ENCODE results near the gene SLC25A39.
"Not testable (repeated sequence)": the region's sequence is repeated elsewhere in the genome, so short reads cannot be mapped to it uniquely, and the experiment has no call there.

SLC25A39 gene

DNA sequence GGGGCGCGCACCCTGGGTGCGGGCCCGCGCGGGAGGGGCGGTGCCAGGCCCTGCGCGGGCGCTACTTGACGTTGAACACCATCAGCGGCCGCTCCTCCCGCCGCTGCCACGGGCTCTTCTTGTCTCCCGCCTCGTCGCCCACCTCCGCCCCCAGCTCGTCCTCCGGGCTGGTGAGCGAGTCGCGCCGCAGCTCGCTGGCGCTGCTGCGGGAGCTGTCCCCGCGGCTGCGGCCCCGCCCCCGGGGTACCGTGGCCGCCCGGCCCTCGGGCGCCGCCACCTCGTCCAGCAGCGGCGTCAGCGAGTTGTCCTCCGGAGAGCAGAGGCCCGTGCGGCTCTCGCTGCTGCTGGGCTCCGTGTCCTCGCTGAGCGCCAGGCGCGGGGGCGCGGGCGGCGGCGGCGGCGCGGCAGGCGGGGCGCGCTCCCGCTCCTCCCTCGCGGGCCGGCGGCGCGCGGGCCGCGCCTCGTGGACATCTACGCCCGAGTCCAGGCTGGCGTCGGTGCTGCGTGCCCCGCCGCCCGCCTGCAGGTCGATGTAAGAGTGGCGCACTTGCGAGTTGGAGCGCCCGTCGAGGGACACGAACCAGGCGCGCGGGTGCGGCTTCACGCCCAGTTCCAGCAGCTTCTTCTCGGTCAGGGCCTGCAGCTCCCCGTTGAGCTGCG lies 29.2 kb upstream of the SLC25A39 start:
- peak; percentile 41 to 78 (median 56) for DNase-seq

DNA sequence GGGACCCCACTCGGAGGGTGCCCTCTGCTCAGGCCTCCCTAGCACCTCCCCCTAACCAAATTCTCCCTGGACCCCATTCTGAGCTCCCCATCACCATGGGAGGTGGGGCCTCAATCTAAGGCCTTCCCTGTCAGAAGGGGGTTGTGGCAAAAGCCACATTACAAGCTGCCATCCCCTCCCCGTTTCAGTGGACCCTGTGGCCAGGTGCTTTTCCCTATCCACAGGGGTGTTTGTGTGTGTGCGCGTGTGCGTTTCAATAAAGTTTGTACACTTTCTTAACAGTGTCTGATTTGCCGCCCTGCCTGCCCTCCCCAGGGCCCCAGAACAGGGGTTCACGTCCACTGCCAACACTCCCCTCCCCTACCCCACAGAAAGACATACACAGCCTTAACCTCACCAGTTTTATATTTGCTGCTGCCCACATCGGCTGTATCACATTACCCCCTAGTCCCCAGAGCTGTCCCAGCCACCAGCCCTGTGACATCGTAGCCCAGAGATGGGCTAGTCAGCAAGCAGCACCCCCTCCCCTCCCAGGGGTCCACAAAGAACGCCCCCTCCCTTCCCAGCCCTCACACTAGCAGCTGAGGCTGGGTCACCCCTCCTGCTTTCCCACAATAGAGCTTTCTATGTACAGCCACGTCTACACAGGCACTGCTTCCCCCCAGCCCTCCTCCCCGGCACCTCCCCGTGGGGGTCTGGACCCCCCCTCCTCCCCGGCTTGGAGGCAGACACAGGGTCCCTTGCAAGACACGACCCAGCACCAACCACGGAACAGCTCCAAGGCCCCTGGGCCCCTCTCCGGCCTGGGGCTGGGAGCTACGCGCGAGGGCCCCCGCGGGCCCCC lies 28.4 kb upstream of the SLC25A39 start:
- no peak for DNase-seq

DNA sequence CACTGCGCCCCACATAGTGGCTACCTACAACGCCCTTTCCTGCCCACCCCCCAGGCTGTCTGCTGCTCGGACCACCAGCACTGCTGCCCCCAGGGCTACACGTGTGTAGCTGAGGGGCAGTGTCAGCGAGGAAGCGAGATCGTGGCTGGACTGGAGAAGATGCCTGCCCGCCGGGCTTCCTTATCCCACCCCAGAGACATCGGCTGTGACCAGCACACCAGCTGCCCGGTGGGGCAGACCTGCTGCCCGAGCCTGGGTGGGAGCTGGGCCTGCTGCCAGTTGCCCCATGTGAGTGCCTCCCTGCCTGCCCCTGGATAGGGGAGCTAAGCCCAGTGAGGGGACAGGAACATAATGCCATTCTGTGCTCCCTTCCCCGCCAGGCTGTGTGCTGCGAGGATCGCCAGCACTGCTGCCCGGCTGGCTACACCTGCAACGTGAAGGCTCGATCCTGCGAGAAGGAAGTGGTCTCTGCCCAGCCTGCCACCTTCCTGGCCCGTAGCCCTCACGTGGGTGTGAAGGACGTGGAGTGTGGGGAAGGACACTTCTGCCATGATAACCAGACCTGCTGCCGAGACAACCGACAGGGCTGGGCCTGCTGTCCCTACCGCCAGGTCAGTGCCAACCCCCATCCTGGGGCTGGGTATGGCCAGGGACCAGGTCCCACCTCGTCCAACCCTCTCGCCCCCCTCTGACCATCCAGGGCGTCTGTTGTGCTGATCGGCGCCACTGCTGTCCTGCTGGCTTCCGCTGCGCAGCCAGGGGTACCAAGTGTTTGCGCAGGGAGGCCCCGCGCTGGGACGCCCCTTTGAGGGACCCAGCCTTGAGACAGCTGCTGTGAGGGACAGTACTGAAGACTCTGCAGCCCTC lies 27.6 kb upstream of the SLC25A39 start:
- no peak for DNase-seq

DNA sequence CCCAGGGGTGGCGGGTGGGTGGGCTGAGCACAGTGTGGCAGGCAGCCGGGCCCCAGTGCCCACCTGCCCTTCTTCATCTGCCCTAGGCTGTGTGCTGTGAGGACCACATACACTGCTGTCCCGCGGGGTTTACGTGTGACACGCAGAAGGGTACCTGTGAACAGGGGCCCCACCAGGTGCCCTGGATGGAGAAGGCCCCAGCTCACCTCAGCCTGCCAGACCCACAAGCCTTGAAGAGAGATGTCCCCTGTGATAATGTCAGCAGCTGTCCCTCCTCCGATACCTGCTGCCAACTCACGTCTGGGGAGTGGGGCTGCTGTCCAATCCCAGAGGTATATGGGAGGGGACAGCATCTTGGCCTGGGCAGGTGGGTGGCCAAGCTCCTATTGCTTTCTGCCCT lies 26.8 kb upstream of the SLC25A39 start:
- DNase-seq, result no peak

DNA sequence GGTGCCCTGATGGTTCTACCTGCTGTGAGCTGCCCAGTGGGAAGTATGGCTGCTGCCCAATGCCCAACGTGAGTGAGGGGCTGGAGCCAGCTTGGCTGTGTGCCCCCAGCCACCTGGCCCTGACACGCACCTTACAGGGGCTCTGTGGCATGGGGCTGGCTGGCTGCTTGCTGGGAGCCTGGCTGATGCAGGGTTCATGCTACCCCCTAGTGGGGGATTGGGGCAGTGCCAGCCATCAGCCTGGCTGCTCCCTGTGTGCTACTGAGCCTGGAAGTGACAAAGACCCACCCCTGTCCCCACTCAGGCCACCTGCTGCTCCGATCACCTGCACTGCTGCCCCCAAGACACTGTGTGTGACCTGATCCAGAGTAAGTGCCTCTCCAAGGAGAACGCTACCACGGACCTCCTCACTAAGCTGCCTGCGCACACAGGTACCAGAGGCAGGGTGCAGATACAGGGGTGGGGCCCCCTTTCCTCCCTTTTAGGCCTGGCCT lies 26.2 kb upstream of the SLC25A39 start:
- peak; percentile 66 to 82 (median 69) for DNase-seq

DNA sequence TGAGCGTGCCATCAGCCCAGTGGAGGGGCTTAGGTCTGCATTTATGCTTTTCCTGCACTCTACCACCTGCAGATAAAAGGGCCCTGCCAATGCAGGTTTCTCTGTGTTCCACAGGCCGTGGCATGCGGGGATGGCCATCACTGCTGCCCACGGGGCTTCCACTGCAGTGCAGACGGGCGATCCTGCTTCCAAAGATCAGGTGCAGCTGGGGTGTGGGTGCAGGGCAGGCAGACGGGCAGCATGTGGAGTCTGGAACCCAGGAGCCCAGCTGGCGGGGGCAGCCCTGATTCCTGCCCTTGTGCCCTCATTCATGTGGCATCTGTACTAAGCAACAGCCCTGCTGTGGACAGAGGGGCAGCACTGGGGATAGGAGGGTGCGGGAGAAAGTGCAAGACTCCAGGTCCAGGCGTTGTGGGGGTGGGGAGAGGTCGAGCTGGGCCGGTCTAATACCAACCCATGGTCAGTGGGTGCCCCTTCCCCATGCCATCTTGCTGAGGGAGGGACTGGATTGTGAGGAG lies 25.0 kb upstream of the SLC25A39 start:
- no peak for DNase-seq

DNA sequence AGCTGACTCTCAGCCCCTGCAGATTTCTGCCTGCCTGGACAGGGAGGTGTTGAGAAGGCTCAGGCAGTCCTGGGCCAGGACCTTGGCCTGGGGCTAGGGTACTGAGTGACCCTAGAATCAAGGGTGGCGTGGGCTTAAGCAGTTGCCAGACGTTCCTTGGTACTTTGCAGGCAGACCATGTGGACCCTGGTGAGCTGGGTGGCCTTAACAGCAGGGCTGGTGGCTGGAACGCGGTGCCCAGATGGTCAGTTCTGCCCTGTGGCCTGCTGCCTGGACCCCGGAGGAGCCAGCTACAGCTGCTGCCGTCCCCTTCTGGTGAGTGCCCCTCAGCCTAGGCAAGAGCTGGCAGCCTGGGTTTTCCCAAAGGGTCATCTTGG lies 24.4 kb upstream of the SLC25A39 start:
- no peak for DNase-seq

DNA sequence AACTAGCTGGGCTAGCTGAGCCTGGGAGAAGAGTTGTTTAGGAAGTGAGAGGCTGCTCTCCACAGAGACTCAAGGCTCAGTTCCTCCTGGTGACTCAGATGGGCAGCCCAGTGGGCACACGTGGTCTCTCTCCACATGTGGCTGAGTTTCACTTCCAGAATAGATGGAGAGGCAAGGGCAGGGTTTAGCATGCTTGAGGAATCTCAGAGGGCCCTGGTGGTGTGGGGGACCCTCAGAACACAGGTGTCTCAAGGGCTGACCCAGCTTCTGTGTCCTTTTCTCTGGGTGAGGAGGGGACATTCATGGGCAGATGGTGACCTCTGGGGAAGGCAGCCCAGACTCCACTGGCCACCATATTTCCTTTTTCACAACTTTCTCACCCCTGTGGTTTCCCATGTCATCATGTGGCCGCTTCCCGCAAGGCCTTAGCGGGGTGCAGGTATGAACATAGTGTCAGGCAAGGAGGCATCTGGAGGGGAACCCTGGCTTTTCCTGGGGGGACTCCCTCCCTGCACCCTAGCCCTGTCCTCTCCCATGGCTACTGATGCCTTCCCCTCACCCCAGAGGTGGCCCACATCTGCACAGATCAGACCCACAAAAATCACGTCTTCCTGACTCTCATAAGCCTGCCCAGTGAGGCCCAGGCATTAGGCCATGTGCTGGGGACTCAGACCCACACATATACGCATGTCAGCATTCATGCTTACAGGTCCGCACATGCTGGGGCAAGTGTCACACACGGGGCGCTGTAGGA lies 23.8 kb upstream of the SLC25A39 start:
- DNase-seq, result peak; percentile 93 to 97 (median 96)

DNA sequence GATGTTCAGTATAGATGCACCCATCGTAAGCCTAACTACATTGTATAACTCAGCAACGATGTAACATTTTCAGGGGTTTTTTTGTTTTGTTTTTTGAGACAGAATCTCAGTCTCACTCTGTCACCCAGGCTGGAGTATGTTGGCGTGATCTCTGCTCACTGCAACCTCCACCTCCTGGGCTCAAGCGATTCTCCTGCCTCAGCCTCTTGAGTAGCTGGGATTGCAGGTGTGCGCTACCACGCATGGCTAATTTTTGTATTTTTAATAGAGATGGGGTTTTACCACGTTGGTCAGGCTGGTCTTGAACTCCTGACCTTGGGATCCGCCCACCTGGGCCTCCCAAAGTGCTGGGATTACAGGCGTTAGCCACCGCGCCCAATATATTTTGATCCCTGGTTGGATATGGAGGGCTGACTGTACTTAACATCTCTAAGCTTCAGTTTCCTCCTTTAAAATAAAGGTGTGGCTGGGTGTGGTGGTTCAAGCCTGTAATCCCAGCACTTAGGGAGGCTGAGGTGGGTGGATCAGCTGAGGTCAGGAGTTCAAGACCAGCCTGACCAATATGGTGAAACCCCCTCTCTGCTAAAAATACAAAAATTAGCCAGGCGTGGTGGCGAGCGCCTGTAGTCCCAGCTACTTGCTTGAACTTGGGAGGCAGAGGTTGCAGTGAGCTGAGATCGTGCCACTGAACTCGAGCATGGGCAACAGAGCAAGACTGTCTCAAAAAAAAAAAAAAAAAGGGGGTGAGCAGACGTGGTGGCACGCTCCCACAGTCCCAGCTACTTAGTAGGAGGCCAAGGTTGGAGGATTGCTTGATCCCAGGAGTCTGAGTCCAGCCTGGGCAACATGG lies 22.8 kb upstream of the SLC25A39 start:
- DNase-seq, result not testable (repeated sequence)

DNA sequence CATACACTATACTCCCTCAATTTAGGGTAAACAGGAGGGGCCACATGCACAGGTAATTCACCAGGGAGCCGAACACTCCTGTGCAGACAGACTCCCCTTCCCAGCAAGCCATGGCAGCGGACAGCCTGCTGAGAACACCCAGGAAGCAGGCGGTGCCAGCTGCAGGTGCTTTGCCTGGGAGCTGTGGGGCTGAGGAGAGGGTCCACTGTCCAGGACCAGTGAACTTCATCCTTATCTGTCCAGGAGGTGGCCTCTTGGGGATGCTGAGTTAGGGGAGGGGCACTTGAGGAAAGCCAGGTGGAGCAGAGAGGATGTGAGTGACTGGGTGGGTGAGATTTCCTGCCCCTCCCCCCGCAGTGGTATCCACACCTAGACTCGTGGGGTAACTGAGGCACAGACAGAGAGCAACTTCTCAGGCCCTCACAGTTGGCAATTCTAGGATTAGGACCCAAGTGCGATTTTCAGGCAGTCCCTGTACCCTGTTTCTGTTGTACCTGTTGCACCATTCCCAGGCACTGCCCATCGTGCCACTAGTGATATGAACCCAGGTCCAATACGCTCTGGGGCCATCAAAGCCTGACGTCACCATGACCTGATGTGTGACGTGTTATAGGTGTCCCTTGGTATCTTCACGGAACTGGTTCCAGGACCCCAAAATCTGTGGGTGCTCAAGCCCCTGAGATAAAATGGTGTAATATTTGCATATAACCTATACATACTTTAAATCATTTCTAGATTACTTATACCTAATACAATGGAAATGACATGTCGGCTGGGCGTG lies 21.6 kb upstream of the SLC25A39 start:
- DNase-seq, result no peak

DNA sequence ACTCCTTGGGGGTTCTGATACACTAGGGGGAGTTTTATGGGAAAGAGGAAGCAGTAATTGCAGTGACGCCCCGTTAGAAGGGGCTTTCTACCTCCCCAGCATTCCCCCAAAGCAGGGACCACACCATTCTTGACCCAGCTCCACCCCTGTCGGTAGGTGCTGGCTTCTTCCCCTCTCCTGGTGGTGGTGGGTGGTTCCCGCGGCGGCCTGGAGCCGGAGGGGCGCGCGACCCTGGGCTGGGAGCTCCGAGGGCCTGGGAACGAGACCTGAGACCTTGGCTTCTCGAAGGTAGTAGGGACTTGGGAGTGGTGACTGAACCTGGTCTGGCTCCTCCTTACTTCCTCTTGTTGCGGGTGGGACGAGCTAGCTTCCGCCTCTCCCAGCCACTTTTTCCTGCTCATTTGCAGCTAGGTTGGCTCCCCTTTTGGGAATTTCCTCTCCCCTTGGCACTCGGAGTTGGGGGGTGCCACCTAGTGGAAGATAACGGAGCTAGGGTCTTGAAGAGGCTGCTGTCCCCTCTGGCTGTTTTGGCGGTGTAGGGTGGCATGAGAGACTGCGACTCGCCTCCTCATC lies 20.9 kb upstream of the SLC25A39 start:
- peak; percentile 92 to 96 (median 92) for DNase-seq

DNA sequence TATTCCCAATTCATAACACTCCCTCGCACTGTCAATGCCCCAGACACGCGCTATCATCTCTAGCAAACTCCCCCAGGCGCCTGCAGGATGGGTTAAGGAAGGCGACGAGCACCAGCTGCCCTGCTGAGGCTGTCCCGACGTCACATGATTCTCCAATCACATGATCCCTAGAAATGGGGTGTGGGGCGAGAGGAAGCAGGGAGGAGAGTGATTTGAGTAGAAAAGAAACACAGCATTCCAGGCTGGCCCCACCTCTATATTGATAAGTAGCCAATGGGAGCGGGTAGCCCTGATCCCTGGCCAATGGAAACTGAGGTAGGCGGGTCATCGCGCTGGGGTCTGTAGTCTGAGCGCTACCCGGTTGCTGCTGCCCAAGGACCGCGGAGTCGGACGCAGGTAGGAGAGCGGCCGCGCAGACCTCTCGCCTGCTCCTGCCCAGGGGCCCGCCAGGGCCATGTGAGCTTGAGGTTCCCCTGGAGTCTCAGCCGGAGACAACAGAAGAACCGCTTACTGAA lies 20.4 kb upstream of the SLC25A39 start, which contains the start of gene GRN:
Gene GRN, plus strand, starts transcription at position 364 of the 515 bp plus-strand sequence. CDS start 3,863 bp downstream, outside the sequence.
- DNase-seq, result peak; percentile 95 to 96 (median 96)

DNA sequence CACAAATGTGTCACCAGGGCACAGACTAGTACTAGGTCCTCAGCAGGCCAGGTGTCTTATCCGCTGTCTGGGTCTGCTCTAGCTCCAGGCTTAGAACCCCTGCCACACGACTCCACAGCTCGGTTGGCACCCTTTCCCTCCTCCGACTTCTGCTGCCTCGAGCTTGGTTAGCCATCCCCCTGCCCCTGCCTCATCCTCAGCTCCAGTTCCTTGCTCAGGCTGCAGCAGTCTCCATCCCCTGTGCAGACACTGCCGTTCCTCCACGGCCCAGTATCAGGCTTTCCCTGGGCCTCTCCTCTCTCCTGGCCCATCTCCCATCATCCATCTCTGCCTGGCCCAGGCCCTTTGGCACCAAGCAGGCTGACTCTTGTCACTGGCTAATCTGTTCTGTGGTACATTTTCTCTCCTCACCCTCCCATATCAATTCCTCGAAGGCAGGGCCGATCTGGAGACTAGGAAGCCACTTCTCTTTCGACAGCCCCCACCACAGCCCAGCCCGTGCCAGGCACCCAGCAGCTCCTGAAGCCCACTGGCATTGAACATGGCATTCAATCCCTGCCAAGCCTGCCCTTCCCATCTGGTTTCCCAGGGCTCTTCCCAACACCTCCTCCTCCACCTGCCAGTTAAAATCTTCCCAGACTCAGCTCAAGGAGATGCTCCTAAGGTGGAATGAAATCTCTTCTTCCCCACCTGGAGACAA lies 19.0 kb upstream of the SLC25A39 start:
- DNase-seq, result no peak

DNA sequence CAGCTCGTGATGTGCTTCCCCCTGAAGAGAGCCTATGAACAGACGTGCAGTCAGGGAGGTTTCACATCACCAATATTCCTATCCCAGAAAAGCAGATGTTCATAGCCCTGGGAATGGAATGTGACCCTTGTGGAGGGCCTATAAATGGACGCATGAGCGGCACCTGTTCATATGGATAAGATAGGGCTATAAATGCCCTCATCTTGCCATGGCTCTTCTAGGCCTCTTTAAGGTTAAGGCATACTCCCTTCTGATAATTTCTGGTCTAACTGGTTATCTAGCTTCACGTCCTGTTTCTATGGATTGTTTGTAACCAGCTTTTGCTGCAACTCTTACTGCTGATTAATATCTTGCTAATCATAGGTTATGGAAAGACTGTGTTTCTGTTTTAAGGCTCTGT lies 15.9 kb upstream of the SLC25A39 start:
- DNase-seq, result not testable (repeated sequence)

DNA sequence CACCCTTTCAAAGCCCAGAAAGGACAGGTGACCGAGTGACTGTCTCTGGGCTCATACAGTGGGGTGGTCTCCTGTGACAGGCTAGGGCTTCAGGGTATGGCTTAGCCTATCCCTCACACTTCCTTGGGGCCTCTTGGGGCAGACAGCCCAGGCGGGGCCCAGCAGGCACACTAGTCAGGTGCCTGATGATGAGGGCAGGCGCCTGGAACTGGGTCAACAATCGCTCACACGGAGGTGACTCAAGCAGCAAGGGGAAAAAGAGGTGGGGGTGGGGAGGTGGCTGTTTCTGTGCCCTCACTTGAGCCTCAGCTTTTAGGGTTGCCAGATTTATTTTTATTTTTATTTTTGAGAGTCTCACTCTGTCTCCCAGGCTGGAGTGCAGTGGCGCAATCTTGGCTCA lies 14.1 kb upstream of the SLC25A39 start:
- DNase-seq, result peak; percentile 75 to 83 (median 76)

DNA sequence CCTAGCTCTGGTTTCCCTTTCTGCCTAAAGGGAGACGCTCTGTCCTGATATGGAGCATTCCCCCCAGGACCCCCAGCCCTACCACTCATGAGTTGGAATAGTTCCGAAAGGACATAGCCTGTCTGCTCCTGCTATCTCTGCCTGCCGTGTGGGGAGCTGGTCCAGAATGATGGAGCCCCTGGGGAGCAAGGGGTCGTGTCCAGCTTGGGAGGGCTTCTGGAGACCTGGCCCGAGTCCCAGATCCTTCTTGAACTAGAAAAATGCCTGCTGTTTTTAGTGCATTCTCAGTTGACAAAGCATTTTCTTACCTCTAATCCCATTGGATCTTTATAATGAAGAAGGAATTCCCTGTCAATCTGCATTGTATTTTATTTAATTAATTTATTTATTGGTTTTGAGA lies 11.3 kb upstream of the SLC25A39 start:
- DNase-seq, result no peak

DNA sequence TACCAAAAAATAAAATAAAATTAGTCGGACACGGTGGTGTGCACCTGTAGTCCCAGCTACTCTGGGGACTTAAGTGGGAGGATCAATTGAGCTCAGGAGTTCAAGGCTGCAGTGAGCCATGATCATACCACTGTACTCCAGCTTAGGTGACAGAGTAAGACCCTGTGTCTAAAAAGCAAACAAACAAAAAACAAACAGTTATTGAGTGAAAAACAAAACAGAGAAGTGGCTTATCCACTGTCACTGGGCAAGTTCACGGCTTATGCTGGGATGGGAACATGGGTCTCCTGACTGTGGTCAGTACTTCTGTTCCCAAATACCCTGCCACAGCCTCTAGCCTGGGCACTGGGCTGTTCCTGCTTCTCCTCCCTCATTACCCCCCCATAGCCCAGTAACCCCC lies 10.9 kb upstream of the SLC25A39 start:
- peak in 1 of 3 donors; percentile 32 for DNase-seq

DNA sequence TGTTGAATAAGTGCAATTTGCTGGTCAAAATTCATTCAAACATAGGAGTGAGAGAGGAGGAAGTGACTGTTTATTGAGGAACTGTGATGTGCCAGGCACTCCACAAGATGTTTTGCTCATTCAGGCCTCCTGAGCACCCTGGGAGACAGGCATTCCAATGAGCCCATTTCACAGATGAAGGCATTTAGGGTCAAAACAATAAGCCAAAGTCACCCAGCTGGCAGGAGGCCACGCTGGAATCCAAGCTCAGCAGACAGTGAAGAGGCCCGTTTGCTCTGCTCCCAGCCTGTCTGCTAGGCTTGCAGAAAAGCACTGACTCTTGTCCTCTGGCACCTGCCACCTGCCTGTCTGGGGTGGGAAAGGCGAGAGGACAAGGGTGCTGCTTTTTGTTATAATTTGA lies 10.1 kb upstream of the SLC25A39 start:
- DNase-seq, result peak; percentile 49 to 60 (median 54)

DNA sequence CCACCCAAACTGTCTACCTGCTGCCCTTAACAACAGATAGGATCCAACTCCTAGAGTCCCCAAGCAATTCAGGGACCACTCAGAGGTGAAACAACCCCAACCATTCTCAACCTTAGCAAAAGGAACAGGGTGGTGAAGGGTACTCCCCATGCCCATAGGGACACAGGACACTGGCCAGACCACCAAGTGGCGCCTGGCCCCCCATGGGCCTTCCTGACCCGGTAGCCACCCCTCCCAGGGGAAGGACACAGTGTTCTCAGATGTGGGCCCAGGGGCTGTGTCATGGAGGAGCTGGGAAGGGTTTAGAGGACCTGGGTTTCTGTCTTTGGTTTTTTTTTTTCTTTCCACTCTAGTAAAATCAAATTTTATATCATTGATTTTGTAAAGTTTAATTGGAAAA lies 9.7 kb upstream of the SLC25A39 start:
- DNase-seq, result no peak
